ENCODE data around the gene HSPA9.
A peak's percentile ranks its signal among the peaks of the same experiment; 100 is the strongest.

The HSPA9 gene

GRCh38 chr5:138600446-138600845 is 25.2 kb upstream of the HSPA9 start:
- no peaks in the 10 kb centered on the region for H3K27me3 Mint-ChIP-seq (ENCODE audit: low read depth)
- H3K9me3 Mint-ChIP-seq: no peaks in the 10 kb centered on the region
- no peaks in the 10 kb centered on the region for H3K36me3 Mint-ChIP-seq (ENCODE audit: low read depth)
- no peak overlapping the region for H3K4me3 Mint-ChIP-seq
- H3K4me1 Mint-ChIP-seq: peaks cover 65% of the 10 kb centered on the region
- no peak overlapping the region for H3K27ac Mint-ChIP-seq
- no peak for TF ChIP-seq CTCF (IDR thresholded peaks at IDR 0.05; ENCODE audit: unreplicated experiment in 3 of 3)

GRCh38 chr5:138597661-138598400 is 22.6 kb upstream of the HSPA9 start:
- Mint-ChIP-seq H3K27me3 (ENCODE audit: low read depth) (no peaks in the 10 kb centered on the region), H3K36me3 (ENCODE audit: low read depth) (no peaks in the 10 kb centered on the region), H3K4me1 (peaks cover 62% of the 10 kb centered on the region), H3K4me3 (no peak overlapping the region), H3K9me3 (no peaks in the 10 kb centered on the region), H3K27ac (peak overlapping the region in 1 of 3 experiments; percentile 52)
- no peak for TF ChIP-seq CTCF (IDR thresholded peaks at IDR 0.05; ENCODE audit: unreplicated experiment in 3 of 3)

GRCh38 chr5:138596105-138596881 is 21.1 kb upstream of the HSPA9 start:
- Mint-ChIP-seq H3K4me1 (peaks cover 60% of the 10 kb centered on the region), H3K27me3 (ENCODE audit: low read depth) (no peaks in the 10 kb centered on the region), H3K9me3 (no peaks in the 10 kb centered on the region), H3K4me3 (no peak overlapping the region), H3K27ac (peak overlapping the region in 1 of 3 experiments; percentile 52), H3K36me3 (ENCODE audit: low read depth) (no peaks in the 10 kb centered on the region)
- no peak for TF ChIP-seq CTCF (IDR thresholded peaks at IDR 0.05; ENCODE audit: unreplicated experiment in 3 of 3)

- peak overlapping the region in 2 of 3 experiments; percentile 45 to 52 for H3K27ac Mint-ChIP-seq
- H3K4me1 Mint-ChIP-seq: peaks cover 58% of the 10 kb centered on the region
- H3K27me3 Mint-ChIP-seq (ENCODE audit: low read depth): no peaks in the 10 kb centered on the region
- peak in 1 of 3 experiments; percentile 33 for TF ChIP-seq CTCF (IDR thresholded peaks at IDR 0.05; ENCODE audit: unreplicated experiment in 3 of 3)
- no peaks in the 10 kb centered on the region for H3K36me3 Mint-ChIP-seq (ENCODE audit: low read depth)
- no peak overlapping the region for H3K4me3 Mint-ChIP-seq
- H3K9me3 Mint-ChIP-seq: no peaks in the 10 kb centered on the region
Observed at GRCh38 chr5:138595180-138595795, 20.1 kb upstream of the HSPA9 start.

- no peaks in the 10 kb centered on the region for H3K9me3 Mint-ChIP-seq
- H3K36me3 Mint-ChIP-seq (ENCODE audit: low read depth): no peaks in the 10 kb centered on the region
- H3K27ac Mint-ChIP-seq: peak overlapping the region in 2 of 3 experiments; percentile 5 to 14
- peak; percentile 12 to 37 (median 29) for TF ChIP-seq CTCF (IDR thresholded peaks at IDR 0.05; ENCODE audit: unreplicated experiment in 3 of 3)
- no peak overlapping the region for H3K4me3 Mint-ChIP-seq
- no peaks in the 10 kb centered on the region for H3K27me3 Mint-ChIP-seq (ENCODE audit: low read depth)
- H3K4me1 Mint-ChIP-seq: peaks cover 58% of the 10 kb centered on the region
Observed at GRCh38 chr5:138594305-138595058, 19.3 kb upstream of the HSPA9 start.
